GM21447 (cell line): Measurements from ENCODE around the gene PPIG.
"Not testable (repeated sequence)": the region's sequence is repeated elsewhere in the genome, so short reads cannot be mapped to it uniquely, and the experiment has no call there.

Source experiments
- ATAC-seq: cut with Tn5 transposase; IDR thresholded peaks from one replicate; pipeline ENCODE4 v1.9.1; 2021; ENCODE audit not compliant: unreplicated experiment

The PPIG gene

DNA sequence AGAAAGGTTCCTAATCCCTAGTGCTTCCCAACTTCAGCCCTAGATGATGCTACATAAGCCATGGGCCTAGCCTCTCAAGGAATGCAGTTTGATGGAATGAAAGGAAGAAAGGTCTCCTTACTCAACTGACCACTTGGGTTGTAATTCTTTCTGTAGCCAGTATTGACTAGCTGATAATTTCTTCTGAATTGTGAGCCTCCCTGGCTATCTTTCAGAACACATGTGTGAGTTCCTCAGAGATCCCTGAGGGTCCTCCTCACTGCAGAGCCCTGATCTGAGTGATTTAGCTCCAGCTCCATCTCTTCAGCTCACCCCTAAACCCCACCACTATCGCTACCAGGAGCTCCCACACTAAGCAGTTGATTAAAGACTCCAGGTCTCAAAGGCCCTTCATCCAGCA is 78.6 kb downstream of the PPIG start:
- ATAC-seq = no peak

DNA sequence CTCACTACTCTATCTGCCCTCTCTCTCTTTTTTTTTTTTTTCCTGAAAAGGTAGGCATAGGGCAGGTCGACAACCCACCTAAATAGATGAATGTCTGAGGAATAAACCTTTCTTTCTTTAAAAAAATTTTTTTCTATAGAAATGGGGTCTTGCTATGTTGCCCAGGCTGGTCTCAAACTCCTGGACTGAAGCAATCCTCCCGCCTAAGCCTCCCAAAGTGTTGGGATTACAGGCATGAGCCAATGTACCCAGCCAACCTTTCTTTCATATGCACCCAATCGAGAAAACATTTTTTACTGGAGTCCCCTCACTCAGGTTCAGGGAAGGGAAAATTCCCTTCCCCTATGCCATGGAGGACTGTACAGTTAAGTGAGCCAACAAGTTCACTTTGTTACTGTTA is 79.1 kb downstream of the PPIG start:
- no peak for ATAC-seq

DNA sequence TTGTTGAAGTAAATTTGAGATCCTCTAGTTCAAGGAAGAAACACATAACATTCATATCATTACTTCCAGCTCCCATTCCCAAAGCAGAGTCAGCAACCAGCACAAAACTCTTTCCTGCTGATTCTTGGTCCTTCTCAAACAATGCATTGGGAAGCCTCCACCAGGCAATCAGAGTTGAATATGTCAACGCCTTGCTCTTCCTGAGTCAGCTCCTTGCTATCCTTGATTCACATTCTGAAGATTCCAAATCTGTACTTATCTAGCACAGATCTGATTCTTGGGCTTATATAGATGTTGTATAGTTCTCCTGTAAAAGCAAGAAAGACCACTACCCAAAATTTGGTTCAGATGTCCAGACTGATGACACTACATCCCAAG is 80.4 kb downstream of the PPIG start:
- ATAC-seq = no peak

DNA sequence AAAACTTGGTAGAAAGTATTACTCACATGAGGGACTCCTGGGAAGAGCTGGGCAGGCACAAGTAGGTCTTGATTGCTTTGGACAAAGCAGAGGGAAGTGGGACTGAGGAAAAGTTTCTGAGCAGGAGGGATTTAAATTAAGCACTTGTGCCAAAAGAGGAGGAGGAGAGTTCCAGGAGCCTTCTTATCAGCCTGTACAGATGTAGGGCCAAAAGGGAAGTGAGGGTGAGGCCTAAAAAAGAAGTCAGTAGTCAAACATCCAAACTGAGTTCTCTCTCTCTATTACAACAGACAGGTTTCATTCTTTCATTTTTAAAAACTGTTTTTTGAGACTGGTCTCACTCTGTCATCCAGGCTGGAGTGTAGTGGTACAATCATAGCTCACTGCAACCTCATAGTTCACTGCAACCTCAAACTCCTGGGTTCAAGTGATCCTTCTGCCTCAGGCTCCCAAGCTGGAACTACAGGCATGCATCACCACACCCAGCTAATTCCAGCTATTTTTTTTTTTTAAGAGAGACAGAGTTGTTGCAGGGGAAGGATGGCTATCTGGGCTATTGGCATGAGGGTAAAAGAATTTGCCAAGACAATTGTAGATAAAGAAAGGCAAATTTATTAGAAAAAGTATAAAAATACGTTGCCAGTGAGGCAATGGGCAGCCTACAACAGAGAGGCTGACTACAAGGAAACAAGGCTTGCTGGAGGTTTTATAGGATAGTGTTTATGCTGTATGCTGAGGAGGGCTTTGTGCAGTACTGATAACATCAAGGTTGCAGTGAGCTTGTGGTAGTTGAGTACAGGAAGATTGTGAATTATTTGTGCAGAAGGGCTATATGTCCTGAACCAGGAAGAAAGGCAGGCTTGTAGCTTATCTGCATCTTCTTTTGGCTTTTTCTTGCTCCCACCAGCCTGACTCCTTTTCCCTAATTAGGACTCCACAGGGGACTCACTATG is 81.1 kb downstream of the PPIG start:
- ATAC-seq = no peak

DNA sequence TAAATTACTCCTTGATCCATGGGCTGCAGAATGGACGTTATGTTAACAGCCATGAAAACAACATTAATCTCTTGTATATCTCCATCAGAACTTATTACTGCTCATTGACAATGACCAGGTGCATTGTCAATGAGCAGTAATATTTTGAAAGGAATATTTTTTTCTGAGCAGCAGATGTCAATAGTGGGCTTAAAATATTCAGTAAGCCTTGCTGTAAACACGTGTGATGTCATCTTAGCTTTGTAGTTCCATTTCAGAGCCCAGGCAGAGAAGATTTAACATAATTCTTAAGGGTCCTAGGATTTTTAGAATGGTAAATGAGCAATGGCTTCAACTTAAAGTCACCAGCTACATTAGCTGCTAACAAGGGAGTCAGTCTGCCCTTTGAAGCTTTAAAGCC is 83.4 kb downstream of the PPIG start:
- no peak for ATAC-seq

DNA sequence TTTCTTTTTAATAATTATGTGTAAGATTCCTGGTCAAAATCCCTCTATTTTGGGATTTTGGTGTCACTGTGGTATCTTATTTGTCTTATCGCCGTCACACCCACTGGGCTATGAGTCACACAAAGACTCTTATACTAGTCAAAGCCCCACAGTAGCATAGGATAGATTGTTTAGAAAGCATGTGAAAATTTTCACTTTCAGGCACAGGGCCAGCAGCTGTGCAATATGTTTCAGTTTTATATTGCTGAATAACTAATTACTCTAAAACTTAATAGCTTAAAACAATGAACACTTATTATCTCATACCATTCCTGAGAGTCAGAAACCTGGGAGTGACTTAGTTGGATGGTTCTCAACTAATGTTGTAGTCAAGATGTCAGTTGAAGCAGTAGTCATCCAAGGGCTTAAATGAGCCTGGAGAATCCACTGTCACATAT is 86.1 kb downstream of the PPIG start:
- ATAC-seq = no peak

DNA sequence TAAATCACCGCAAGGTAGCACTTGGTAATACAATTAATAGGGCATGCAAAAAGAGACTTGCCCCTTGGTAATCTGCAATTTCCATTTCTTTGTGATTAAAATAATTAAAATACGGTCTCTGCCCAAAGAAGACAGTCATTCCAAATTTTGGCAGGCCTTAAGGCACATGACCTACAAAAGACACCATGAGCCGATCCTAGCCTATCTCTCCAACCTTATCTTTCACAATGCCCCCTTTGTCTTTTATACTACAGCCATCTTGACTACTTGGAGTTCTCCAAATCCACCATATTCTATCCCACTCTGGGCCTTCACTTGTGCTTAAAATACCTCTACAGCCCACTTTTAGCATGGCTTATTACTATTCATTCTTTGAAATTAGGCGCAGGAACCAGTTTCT is 86.8 kb downstream of the PPIG start:
- ATAC-seq = no peak

DNA sequence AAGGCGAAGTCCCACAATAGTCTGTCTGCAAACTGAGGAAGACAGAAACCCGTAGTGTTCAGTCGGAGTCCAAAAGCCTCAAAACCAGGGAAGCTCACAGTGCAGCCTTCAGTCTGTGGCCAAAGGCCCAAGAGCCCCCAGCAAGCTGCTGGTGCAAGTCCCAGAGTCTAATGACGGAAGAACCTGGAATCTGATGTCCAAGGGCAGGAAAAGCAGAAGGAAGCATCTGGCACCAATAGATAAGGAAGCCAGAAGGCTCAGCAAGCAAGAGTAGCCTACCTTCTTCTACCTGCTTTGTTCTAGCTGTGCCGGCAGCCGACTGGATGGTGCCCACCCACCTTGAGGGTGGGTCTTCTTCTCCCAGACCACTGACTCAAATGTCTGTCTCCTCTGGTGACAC is 88.3 kb downstream of the PPIG start:
- ATAC-seq = no peak

DNA sequence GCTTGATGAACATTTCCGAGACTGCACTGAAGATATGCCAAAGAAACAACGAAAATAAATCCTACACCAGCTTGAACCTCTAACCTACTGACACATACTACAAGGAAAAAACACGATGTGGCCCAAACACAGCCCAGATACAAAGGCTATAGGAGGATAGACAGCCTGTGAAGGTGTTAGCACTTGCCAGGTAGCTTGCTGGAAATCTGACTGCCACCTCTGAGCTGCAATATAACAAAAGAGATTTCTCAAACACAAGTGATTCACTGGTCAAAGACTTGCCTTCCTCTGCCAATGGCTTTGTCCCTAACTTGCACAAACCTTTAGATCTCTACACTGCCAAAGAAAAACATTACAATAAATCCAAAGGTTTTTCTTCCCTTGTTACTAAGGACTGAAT is 89.0 kb downstream of the PPIG start:
- no peak for ATAC-seq

DNA sequence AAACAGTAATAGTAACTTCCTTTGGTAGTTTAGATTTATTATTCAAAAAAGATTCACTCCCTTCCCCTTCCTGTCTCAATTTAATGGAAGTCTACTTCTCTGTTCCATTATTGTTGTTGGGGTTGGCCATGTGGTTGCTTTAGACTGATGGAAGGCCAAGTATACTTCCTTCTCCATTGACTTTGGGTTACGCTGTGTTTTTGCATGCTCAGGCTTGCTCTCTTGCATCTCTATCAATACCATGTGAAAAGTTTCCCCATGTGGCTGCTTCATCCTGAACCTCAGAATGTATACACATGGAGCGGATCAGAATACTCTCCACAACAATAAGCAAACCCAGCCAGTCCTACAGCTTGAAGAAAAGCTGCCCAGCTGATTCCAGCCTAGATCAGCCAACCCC is 89.8 kb downstream of the PPIG start:
- no peak for ATAC-seq

DNA sequence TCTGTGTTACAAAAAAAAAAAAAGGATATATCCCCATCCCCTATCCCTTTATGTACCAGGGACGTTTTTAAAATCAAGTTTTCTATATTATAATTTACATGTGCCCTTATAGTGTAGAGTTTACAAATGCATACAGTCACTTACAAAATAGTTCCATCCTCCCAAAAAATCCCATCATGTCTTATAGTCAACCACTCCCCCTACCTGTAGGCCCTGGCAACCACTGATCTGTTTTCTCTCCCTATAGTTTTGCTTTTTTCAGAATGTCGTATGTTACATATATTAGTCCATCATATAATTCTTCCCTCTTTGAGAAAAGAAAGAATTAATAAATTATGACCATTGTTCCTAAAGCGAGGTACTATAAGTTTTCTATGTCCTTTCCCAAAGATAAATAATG is 92.2 kb downstream of the PPIG start:
- no peak for ATAC-seq

DNA sequence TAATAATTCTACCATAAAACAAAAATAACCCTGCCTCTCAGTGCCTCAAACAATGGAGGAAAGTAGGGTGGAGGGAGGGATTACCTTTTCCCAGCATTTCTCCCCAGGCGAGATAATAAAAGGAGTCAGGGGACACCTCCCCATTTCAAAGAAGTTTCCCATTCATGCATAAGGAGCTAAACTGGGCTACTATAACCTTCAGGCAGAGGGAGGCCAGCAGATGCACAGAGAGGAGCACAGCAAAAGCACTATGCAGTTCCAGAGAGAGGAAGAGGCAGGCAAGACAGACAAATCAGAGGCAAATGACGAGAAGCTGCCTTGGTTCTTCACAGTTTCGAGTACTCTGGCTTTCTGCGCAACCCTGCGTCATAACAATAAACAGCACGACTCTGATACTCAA is 92.7 kb downstream of the PPIG start:
- ATAC-seq = no peak

DNA sequence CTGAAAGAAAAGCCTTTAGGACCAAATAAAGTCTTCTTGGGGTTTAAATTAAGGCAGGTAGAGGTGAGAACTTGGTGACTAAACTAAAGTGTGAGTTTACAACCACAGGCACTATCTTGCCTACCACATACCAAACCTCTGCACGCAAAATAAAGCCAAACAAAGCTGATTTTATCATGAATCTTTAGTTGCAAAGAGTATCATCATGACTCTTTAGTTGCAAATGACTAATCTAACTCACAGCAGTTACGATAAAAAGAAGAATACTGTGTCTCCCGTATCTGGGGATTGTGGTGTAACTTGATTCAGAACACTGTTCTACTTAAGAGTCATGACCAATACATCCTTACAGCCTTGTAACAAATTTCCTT is 98.9 kb downstream of the PPIG start:
- ATAC-seq = no peak

DNA sequence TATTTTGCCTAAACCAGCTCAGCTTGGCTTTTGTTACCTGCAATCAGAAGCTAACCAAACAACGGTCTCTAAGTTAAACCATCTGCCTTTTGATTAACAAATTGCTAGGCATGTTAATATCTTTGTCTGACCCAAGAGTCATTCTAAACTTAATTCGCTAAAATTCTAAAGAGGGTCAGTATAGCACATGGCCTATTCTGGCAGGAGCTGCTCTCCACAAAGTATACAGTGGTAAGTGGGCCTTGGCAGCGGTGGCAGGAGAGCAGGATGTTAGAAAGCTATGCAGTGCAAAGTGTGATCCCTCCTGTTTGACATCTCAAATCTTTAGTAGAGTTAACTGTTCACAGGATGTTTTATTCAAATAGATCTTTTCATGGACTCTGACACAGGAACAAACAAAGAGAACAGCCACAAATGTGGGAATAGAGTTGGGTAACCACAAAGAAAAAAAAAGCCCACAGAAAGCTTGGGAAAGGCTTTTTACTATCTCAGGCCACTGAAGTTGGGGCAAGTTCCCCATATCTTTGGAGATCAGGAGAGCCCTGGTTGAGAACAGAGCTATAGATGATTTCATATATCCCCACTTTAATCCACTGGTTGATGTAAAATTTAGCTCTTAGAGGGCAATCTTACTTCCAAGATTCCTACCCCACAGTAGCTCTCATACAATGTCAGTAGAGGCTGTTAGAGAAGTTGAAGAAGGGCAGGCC is 99.4 kb downstream of the PPIG start:
- no peak for ATAC-seq

DNA sequence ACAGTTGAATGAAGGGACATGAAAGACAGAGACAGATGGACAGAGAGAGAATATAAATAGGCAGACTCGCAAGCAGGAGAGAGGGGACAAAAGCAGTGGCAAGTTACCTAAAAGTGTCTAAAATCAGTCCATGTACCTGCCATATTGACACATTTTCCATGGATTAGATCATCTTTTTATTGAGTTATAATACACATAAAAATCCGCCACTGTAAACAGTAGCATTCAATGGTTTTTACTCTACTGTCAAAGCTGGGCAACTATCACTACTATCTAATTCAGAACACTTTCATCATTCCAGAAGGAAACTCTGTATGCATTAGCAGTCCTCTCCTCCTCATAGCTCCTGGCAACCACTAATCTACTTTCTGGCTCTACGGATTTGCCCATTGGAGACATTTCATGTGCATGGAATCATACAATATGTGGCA is 100.0 kb downstream of the PPIG start:
- no peak for ATAC-seq

DNA sequence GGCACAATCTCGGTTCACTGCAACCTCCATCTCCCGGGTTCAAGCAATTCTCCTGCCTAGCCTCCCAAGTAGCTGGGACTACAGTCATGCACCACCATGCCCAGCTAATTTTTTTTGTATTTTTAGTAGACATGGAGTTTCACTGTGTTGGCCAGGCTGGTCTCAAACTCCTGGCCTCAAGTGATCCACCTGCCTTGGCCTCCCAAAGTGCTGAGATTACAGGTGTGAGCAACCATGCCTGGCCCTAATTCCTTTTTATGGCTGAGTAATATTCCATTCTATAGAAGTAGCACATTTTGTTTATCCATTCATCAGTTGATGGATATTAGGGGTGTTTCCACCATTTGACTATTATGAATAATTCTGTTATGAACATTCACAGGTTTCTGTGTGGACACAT is 100.6 kb downstream of the PPIG start:
- ATAC-seq = not testable (repeated sequence)

DNA sequence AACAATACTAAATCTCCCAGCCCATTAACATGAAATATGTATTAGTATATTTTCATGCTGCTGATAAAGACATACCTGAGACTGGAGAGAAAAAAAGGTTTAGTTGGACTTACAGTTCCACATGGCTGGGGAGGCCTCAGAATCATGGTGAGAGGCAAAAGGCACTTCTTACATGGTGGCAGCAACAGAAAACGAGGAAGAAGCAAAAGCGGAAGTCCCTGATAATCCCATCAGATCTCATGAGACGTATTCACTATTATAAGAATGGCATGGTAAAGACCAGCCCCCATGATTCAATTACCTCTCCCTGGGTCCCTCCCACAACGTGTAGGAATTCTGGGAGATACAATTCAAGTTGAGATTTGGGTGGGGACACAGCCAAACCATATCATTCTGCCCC is 102.7 kb downstream of the PPIG start:
- not testable (repeated sequence) for ATAC-seq

DNA sequence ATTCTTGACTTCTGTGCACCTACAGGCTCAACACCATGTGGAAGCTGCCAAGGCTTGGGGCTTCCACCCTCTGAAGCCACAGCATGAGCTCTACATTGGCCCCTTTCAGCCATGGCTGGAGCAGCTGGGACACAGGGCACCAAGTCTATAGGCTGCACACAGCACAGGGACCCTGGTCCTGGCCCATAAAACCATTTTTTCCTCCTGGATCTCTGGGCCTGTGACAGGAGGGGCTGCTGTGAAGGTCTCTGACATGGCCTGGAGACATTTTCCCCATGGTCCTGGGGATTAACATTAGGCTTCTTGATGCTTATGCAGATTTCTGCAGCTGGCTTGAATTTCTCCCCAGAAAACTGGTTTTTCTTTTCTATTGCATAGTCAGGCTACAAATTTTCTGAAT is 103.8 kb downstream of the PPIG start:
- ATAC-seq = not testable (repeated sequence)

DNA sequence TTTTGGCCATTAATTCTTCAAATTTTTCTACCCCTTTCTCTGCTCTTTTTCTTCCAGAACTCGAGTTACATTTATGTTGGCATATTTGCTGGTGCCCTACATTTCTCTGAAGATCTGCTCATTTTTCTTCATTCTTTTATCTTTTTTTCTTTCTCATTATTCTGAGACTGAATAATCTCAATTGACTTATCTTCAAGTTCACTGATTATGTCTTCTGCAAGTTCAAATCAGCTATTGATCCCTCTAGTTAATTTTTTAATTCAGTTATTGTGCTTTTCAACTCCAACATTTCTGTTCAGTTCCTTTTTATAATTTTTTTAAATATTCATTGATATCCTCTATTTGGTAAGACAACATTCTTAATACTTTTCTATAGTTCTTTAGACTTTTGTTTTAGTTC is 106.8 kb downstream of the PPIG start:
- no peak for ATAC-seq
